Measurements from ENCODE around the gene OPCML.

Gene OPCML

DNA sequence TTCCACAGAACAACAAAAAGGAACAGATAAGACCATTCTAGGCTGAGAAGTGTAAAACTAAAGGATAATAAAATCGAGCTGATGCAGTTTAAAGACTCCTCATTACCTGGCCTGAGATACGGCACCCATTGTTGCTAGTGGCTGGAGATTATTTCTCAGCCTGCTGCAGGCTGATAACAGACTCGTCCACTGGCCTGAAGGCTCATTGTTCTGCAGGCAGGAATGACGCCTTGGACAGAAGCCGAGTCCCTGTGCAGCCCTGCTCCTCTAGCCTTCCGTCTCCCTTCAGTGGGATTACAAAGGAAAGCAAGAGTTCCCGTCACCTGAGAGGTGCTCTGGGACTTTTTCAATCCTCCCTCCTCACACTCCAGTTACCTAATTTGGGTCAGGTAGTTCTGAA lies 1065.3 kb downstream of the OPCML start:
- no peaks in the 10 kb centered on the region for H3K27me3 Mint-ChIP-seq (ENCODE audit: low read depth)
- no peak overlapping the region for H3K4me3 Mint-ChIP-seq
- H3K4me1 Mint-ChIP-seq (ENCODE audit: low read depth): no peaks in the 10 kb centered on the region
- peaks cover 4% of the 10 kb centered on the region for H3K9me3 Mint-ChIP-seq
- no peak overlapping the region for H3K27ac Mint-ChIP-seq
- no peaks in the 10 kb centered on the region for H3K36me3 Mint-ChIP-seq (ENCODE audit: low read depth)

DNA sequence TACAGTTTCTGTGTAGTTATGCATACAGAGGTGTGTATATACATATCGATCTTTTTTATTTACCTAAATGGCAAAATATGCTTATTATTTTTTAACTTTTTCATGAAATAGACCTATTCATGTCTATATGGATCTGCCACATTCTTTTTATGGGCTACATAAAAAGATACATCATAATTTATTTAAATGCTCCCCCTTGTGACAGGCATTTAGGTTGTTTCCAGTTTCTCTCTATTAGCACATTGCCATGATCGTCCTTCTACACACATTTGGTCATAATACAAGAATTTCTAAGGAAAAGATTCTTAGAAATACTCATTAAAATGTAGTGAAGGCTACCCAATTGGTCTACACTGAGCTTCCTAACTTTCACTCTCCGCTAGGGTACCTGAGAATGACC lies 1067.4 kb downstream of the OPCML start:
- no peak overlapping the region for H3K4me3 Mint-ChIP-seq
- H3K4me1 Mint-ChIP-seq (ENCODE audit: low read depth): no peaks in the 10 kb centered on the region
- H3K9me3 Mint-ChIP-seq: peaks cover 23% of the 10 kb centered on the region
- no peak overlapping the region for H3K27ac Mint-ChIP-seq
- no peaks in the 10 kb centered on the region for H3K36me3 Mint-ChIP-seq (ENCODE audit: low read depth)
- H3K27me3 Mint-ChIP-seq (ENCODE audit: low read depth): no peaks in the 10 kb centered on the region

GRCh38 chr11:132464003-132464342 lies 1068.3 kb downstream of the OPCML start:
- Mint-ChIP-seq H3K4me1 (ENCODE audit: low read depth) (no peaks in the 10 kb centered on the region), H3K9me3 (peaks cover 27% of the 10 kb centered on the region), H3K4me3 (no peak overlapping the region), H3K36me3 (ENCODE audit: low read depth) (no peaks in the 10 kb centered on the region), H3K27ac (no peak overlapping the region), H3K27me3 (ENCODE audit: low read depth) (no peaks in the 10 kb centered on the region)

- Mint-ChIP-seq H3K27ac (no peak overlapping the region), H3K9me3 (peaks cover 27% of the 10 kb centered on the region), H3K4me1 (ENCODE audit: low read depth) (no peaks in the 10 kb centered on the region), H3K36me3 (ENCODE audit: low read depth) (no peaks in the 10 kb centered on the region), H3K27me3 (ENCODE audit: low read depth) (no peaks in the 10 kb centered on the region), H3K4me3 (no peak overlapping the region)
These were observed 1068.9 kb downstream of the OPCML start for GRCh38 chr11:132463295-132464002.

DNA sequence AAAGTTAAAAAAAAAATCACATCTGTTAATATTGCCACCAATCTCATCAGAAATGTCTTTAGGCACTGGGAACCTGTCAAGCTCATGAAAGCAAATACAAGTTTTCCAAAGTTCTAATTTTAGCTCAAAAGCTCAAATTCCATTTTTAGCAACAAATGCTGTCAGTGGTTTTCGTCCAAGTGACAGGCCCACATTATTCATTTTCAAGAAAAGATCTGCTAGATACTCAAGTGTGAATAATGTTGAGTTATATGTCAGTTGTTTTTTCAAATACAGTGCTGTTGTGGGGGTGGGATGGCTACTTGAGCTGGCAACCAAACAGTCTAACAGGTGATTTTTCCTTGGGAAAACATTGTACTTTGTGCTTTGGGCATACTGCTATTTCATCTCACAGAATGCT lies 1072.6 kb downstream of the OPCML start:
- peaks cover 27% of the 10 kb centered on the region for H3K9me3 Mint-ChIP-seq

DNA sequence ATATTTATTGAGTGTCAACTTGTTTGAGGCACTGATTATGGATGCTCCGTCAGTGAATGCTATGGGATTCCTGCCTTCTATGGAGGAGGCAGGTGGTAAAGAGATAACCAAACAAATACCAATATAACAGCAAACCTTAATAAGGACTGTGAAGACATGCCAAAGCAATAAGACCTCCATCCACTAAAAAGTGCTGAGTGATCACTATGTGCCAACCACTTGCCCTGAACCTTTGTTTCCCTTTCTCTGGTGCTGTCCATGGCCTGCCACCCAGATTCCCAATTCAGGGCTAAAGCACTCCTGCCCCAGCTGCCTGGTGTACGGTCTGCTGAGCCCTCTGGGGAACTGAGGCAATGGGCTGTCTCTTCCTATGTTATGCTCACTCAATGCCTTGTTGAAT lies 1074.9 kb downstream of the OPCML start:
- no peak overlapping the region for H3K27ac Mint-ChIP-seq
- no peaks in the 10 kb centered on the region for H3K36me3 Mint-ChIP-seq (ENCODE audit: low read depth)
- no peaks in the 10 kb centered on the region for H3K4me1 Mint-ChIP-seq (ENCODE audit: low read depth)
- no peaks in the 10 kb centered on the region for H3K27me3 Mint-ChIP-seq (ENCODE audit: low read depth)
- peaks cover 27% of the 10 kb centered on the region for H3K9me3 Mint-ChIP-seq
- H3K4me3 Mint-ChIP-seq: no peak overlapping the region

More for the DNA sequence above, 1072.6 kb downstream of the OPCML start:
- no peaks in the 10 kb centered on the region for H3K36me3 Mint-ChIP-seq (ENCODE audit: low read depth)
- no peaks in the 10 kb centered on the region for H3K4me1 Mint-ChIP-seq (ENCODE audit: low read depth)
- no peak overlapping the region for H3K4me3 Mint-ChIP-seq
- no peaks in the 10 kb centered on the region for H3K27me3 Mint-ChIP-seq (ENCODE audit: low read depth)
- no peak overlapping the region for H3K27ac Mint-ChIP-seq

DNA sequence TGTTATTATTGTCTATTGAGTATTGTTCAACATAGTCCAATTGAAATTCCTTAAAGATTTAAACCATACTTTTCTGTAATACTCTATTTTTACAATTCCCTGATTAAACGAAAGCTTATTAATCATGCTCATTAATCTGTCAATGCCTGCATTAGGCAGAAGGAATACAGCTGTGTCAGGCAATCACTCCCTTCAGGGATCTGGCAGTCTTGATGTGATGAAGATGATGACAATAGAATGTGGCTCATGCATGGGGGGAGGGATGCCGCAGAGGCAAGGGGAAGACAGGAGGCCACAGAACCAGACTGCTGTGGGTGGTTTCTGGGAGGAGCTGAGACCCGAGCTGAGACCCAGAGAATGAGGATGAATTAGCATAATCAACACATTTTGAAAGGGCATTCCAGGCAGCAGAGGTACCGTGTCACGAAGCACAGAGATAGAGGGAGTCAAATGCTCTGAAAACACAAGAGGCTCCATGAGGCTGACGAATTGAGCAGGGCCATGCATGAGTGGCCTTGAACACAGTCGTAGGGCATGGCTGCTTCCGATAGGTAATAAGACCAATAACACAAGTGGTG lies 1075.5 kb downstream of the OPCML start:
- Mint-ChIP-seq H3K27me3 (ENCODE audit: low read depth) (no peaks in the 10 kb centered on the region), H3K9me3 (peaks cover 22% of the 10 kb centered on the region), H3K4me3 (no peak overlapping the region), H3K4me1 (ENCODE audit: low read depth) (no peaks in the 10 kb centered on the region), H3K36me3 (ENCODE audit: low read depth) (no peaks in the 10 kb centered on the region), H3K27ac (no peak overlapping the region)

- Mint-ChIP-seq H3K9me3 (peaks cover 8% of the 10 kb centered on the region), H3K27ac (no peak overlapping the region), H3K27me3 (ENCODE audit: low read depth) (no peaks in the 10 kb centered on the region), H3K4me3 (no peak overlapping the region), H3K36me3 (ENCODE audit: low read depth) (no peaks in the 10 kb centered on the region), H3K4me1 (ENCODE audit: low read depth) (no peaks in the 10 kb centered on the region)
These were observed 1077.3 kb downstream of the OPCML start for GRCh38 chr11:132455044-132455443.

- H3K27me3 Mint-ChIP-seq (ENCODE audit: low read depth): no peaks in the 10 kb centered on the region
- H3K9me3 Mint-ChIP-seq: peaks cover 4% of the 10 kb centered on the region
- no peak overlapping the region for H3K4me3 Mint-ChIP-seq
- H3K4me1 Mint-ChIP-seq (ENCODE audit: low read depth): no peaks in the 10 kb centered on the region
- H3K27ac Mint-ChIP-seq: no peak overlapping the region
- no peaks in the 10 kb centered on the region for H3K36me3 Mint-ChIP-seq (ENCODE audit: low read depth)
These were observed 1078.9 kb downstream of the OPCML start for GRCh38 chr11:132453406-132453805.

GRCh38 chr11:132452616-132453015 lies 1079.7 kb downstream of the OPCML start:
- H3K4me1 Mint-ChIP-seq (ENCODE audit: low read depth): no peaks in the 10 kb centered on the region
- no peak overlapping the region for H3K4me3 Mint-ChIP-seq
- no peaks in the 10 kb centered on the region for H3K36me3 Mint-ChIP-seq (ENCODE audit: low read depth)
- peaks cover 7% of the 10 kb centered on the region for H3K9me3 Mint-ChIP-seq
- no peak overlapping the region for H3K27ac Mint-ChIP-seq
- no peaks in the 10 kb centered on the region for H3K27me3 Mint-ChIP-seq (ENCODE audit: low read depth)

GRCh38 chr11:132451942-132452601 lies 1080.2 kb downstream of the OPCML start:
- no peaks in the 10 kb centered on the region for H3K36me3 Mint-ChIP-seq (ENCODE audit: low read depth)
- H3K9me3 Mint-ChIP-seq: peaks cover 7% of the 10 kb centered on the region
- no peak overlapping the region for H3K27ac Mint-ChIP-seq
- no peaks in the 10 kb centered on the region for H3K4me1 Mint-ChIP-seq (ENCODE audit: low read depth)
- no peak overlapping the region for H3K4me3 Mint-ChIP-seq
- no peaks in the 10 kb centered on the region for H3K27me3 Mint-ChIP-seq (ENCODE audit: low read depth)

DNA sequence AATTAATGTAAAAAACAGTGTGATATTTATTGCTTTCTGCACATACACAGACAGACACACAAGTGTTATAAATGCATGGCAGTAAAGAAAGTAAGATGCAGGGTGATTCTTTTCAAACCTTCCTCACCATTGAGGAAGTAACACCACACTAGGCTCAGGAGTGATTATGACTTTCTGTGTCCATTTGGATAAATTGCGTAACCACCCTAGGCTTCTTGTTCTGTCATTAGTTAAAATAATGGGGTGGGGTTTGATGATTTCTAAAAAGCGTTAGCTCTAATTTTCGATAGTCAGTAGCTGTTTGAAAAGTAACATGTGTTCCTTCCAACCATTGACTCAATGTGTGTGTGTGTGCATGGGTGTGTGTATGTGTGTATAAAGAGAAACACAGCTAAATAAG lies 1081.7 kb downstream of the OPCML start:
- H3K9me3 Mint-ChIP-seq: peaks cover 7% of the 10 kb centered on the region
- no peaks in the 10 kb centered on the region for H3K27me3 Mint-ChIP-seq (ENCODE audit: low read depth)
- no peaks in the 10 kb centered on the region for H3K4me1 Mint-ChIP-seq (ENCODE audit: low read depth)
- H3K4me3 Mint-ChIP-seq: no peak overlapping the region
- H3K36me3 Mint-ChIP-seq (ENCODE audit: low read depth): no peaks in the 10 kb centered on the region
- no peak overlapping the region for H3K27ac Mint-ChIP-seq

- H3K9me3 Mint-ChIP-seq: peaks cover 7% of the 10 kb centered on the region
- no peak overlapping the region for H3K4me3 Mint-ChIP-seq
- no peak overlapping the region for H3K27ac Mint-ChIP-seq
- H3K27me3 Mint-ChIP-seq (ENCODE audit: low read depth): no peaks in the 10 kb centered on the region
- H3K36me3 Mint-ChIP-seq (ENCODE audit: low read depth): no peaks in the 10 kb centered on the region
- H3K4me1 Mint-ChIP-seq (ENCODE audit: low read depth): no peaks in the 10 kb centered on the region
These were observed 1083.8 kb downstream of the OPCML start for GRCh38 chr11:132448334-132448995.

DNA sequence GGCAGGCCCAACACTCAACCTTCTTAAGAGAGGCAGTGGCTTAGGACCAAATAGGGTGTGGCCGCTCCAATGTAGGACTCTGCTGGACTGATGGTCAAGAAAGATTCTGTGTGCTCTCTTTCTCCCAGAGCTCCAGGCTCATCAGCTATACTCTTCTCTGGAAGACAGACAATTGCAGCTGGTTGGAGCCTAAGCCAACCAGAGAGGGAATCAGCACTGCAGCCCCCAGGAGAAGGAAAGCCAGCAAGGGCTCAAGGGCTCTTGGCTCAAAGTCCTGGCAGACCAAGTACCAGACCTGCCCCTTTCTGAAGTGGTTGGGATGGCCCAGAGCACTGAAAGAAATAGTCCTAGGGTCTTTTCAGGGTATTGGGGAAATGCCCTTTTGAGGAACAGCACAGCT lies 1084.5 kb downstream of the OPCML start:
- H3K36me3 Mint-ChIP-seq (ENCODE audit: low read depth): no peaks in the 10 kb centered on the region
- peaks cover 7% of the 10 kb centered on the region for H3K9me3 Mint-ChIP-seq
- no peaks in the 10 kb centered on the region for H3K27me3 Mint-ChIP-seq (ENCODE audit: low read depth)
- H3K4me1 Mint-ChIP-seq (ENCODE audit: low read depth): no peaks in the 10 kb centered on the region
- no peak overlapping the region for H3K27ac Mint-ChIP-seq
- H3K4me3 Mint-ChIP-seq: no peak overlapping the region

DNA sequence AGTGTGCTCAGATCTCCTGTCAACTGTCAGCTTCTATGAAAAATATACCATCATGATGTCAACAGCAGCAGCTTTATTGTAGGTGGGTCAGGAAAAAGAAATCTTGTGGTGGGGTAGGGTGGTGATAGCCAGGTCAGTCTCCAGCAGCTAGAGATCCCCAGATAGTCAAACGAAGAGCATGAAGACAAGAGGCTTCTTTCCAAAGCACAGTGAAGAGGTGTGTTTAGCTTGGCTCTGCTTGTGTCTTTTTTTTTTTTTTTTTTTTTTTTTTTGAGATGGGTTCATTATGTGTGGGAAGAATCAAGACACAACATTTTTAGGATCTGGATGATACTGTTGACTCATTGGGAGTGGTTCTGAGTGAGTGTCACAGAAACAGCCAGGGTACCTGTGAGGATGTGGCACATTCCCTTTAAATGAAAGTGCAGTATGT lies 1086.4 kb downstream of the OPCML start:
- peaks cover 5% of the 10 kb centered on the region for H3K9me3 Mint-ChIP-seq
- H3K4me3 Mint-ChIP-seq: no peak overlapping the region
- no peaks in the 10 kb centered on the region for H3K27me3 Mint-ChIP-seq (ENCODE audit: low read depth)
- H3K36me3 Mint-ChIP-seq (ENCODE audit: low read depth): no peaks in the 10 kb centered on the region
- no peaks in the 10 kb centered on the region for H3K4me1 Mint-ChIP-seq (ENCODE audit: low read depth)
- no peak overlapping the region for H3K27ac Mint-ChIP-seq

Data from T-helper 1 cell treated with Interleukin-12 subunit alpha and Interleukin-12 subunit beta and Interleukin-4 antibody, amounts not matched to agents 30 μg/mL and 1 μg/mL, for 36 hours (primary cell).